Motor neuron (in vitro differentiated cells): ENCODE data around the gene SLC8A2. TPM values are rescaled to one million over a fixed set of nuclear protein-coding genes. Genes with fewer than 3 reads are reported as not detected.
"Not testable (repeated sequence)": the region's sequence is repeated elsewhere in the genome, so short reads cannot be mapped to it uniquely, and the experiment has no call there.

Source experiments
- ATAC-seq, 8 experiments: fragments of 200-7000 bp; cut with Tn5 transposase; replicated peaks in 6 of 8; 2 replicates each; pipeline ENCODE4 v1.8.0; 2021; ENCODE audit warnings: mild to moderate bottlenecking in 8 of 8, moderate library complexity in 8 of 8
- H3K27ac ChIP-seq, 2 donors: fragments of 250-450 bp; sonication (Bioruptor Pico); 2 replicates each; pipeline ENCODE4 v1.9.0; 2021; ENCODE audit warnings: antibody characterized with exemption in 2 of 2, mild to moderate bottlenecking in 2 of 2, moderate library complexity in 1 of 2
- H3K4me1 ChIP-seq, 2 donors: fragments of 250-450 bp; sonication (Bioruptor Pico); replicated peaks in 1 of 2; 2 replicates each; pipeline ENCODE4 v1.6.1; 2021; ENCODE audit warnings: antibody characterized with exemption in 2 of 2, mild to moderate bottlenecking in 2 of 2, moderate library complexity in 1 of 2
- H3K4me3 ChIP-seq, 5 donors: fragments of 250-450 bp; sonication (Bioruptor Pico); 2 replicates each; pipeline ENCODE4 v1.9.0; 2021; ENCODE audit warnings: antibody characterized with exemption in 5 of 5, mild to moderate bottlenecking in 5 of 5, moderate library complexity in 4 of 5
- WGBS, 10 experiments: fragments of 450-650 bp; shearing (Covaris generic); methylation state at CpG; one replicate each; pipeline ENCODE4 v1.0.0; 2022; 5-methylcytosine and 5-hydroxymethylcytosine counted together
- in situ Hi-C, 9 experiments: fragments of 400-800 bp; cut with MboI; loops; one replicate each; pipeline ENCODE4 v1.15.0; 2021; ENCODE audit warnings: low sequenced_read_pairs in 9 of 9, low pct_unique_long_range_greater_than_20kb in 2 of 9; ENCODE audit not compliant: unreplicated experiment in 9 of 9
- total RNA-seq, 8 experiments: library from RNA; unstranded; fragments of 300-600 nt; gene quantifications; 2 replicates each; pipeline versions ENCODE4 v1.2.3 to v1.2.4, GENCODE V29; 2022

The SLC8A2 gene
- total RNA-seq, 8 experiments from 2014 or later: 1.4 to 351 (median 9.7) TPM

GRCh38 chr19:47417746-47418691 is 53.7 kb downstream of the SLC8A2 start:
- peak in 2 of 8 experiments; percentile 17 to 20 for ATAC-seq
- peak overlapping the region in 1 of 2 donors; percentile 8 for H3K27ac ChIP-seq
- WGBS, 10 experiments: 0 to 41% (median 11%) methylated on average over 2 to 19 of the region's 34 CpGs; no CpG with 5 or more reads in 3 of the 10 experiments
- in situ Hi-C loops: loop anchor here in 2 of 9 experiments (25.0 kb wide), 1 partner anchor 131 kb away; no protein-coding TSS in a partner anchor
- H3K4me3 ChIP-seq: peak overlapping the region; percentile 83 to 100 (median 95)
- peaks cover 33 to 39% of the 10 kb centered on the region in 2 donors for H3K4me1 ChIP-seq

- ATAC-seq: no peak
- peaks cover 25 to 31% of the 10 kb centered on the region in 2 donors for H3K4me1 ChIP-seq
- WGBS, 10 experiments: 0 to 92% (median 40%) methylated on average over 1 to 9 of the region's 18 CpGs; no CpG with 5 or more reads in 3 of the 10 experiments
- H3K27ac ChIP-seq: no peak overlapping the region
- in situ Hi-C loops: loop anchor here in 2 of 9 experiments (25.0 kb wide), 1 partner anchor 130 kb away; no protein-coding TSS in a partner anchor
- peak overlapping the region; percentile 83 to 100 (median 95) for H3K4me3 ChIP-seq
Measured at GRCh38 chr19:47417107-47417745, 54.5 kb downstream of the SLC8A2 start.

- Histone ChIP-seq H3K27ac (no peak overlapping the region), H3K4me3 (no peak overlapping the region), H3K4me1 (peaks cover 24 to 28% of the 10 kb centered on the region in 2 donors)
- WGBS, 10 experiments: 64% methylated on average over 2 of the region's 12 CpGs; no CpG with 5 or more reads in 9 of the 10 experiments
- in situ Hi-C loops: loop anchor here in 2 of 9 experiments (25.0 kb wide), 1 partner anchor 129 kb away; no protein-coding TSS in a partner anchor
- ATAC-seq: no peak
Measured at GRCh38 chr19:47416643-47416985, 55.1 kb downstream of the SLC8A2 start.

- WGBS, 10 experiments: 80 to 100% (median 98%) methylated on average over 1 to 9 of the region's 21 CpGs; no CpG with 5 or more reads in 3 of the 10 experiments
Measured at GRCh38 chr19:47415953-47416642, 55.6 kb downstream of the SLC8A2 start.

GRCh38 chr19:47414469-47414868 is 57.2 kb downstream of the SLC8A2 start:
- peak in 7 of 8 experiments; percentile 7 to 71 (median 20) for ATAC-seq

More at GRCh38 chr19:47415953-47416642, 55.6 kb downstream of the SLC8A2 start:
- H3K4me3 ChIP-seq: no peak overlapping the region
- in situ Hi-C loops: loop anchor here in 2 of 9 experiments (25.0 kb wide), 1 partner anchor 129 kb away; no protein-coding TSS in a partner anchor
- H3K4me1 ChIP-seq: peaks cover 20 to 24% of the 10 kb centered on the region in 2 donors
- H3K27ac ChIP-seq: no peak overlapping the region
- no peak for ATAC-seq

GRCh38 chr19:47413941-47414340 is 57.8 kb downstream of the SLC8A2 start:
- H3K4me3 ChIP-seq: no peak overlapping the region
- in situ Hi-C loops: loop anchor here in 2 of 9 experiments (25.0 kb wide), 1 partner anchor 127 kb away; no protein-coding TSS in a partner anchor
- 98 to 100% (median 100%) methylated on average over 1 to 9 of the region's 16 CpGs; no CpG with 5 or more reads in 4 of the 10 experiments for WGBS, 10 experiments
- H3K4me1 ChIP-seq: peaks cover 8 to 11% of the 10 kb centered on the region in 2 donors
- ATAC-seq: no peak
- no peak overlapping the region for H3K27ac ChIP-seq

More at GRCh38 chr19:47414469-47414868, 57.2 kb downstream of the SLC8A2 start:
- no peak overlapping the region for H3K27ac ChIP-seq
- WGBS, 10 experiments: 38 to 90% (median 89%) methylated on average over 3 to 6 of the region's 21 CpGs; no CpG with 5 or more reads in 7 of the 10 experiments
- H3K4me3 ChIP-seq: no peak overlapping the region
- in situ Hi-C loops: loop anchor here in 2 of 9 experiments (25.0 kb wide), 1 partner anchor 127 kb away; no protein-coding TSS in a partner anchor
- peaks cover 8 to 12% of the 10 kb centered on the region in 2 donors for H3K4me1 ChIP-seq

GRCh38 chr19:47411696-47412095 is 60.0 kb downstream of the SLC8A2 start:
- not testable (repeated sequence) for ATAC-seq, H3K4me3 ChIP-seq, H3K27ac ChIP-seq
- 0 to 93% (median 72%) methylated on average over 1 to 6 of the region's 9 CpGs; no CpG with 5 or more reads in 1 of the 10 experiments for WGBS, 10 experiments
- H3K4me1 ChIP-seq: peaks cover 5 to 13% of the 10 kb centered on the region in 2 donors
- in situ Hi-C loops: loop anchor here in 2 of 9 experiments (25.0 kb wide), 1 partner anchor 124 kb away; no protein-coding TSS in a partner anchor

GRCh38 chr19:47411101-47411500 is 60.6 kb downstream of the SLC8A2 start:
- WGBS, 10 experiments: 66 to 83% (median 75%) methylated on average over 1 to 6 of the region's 8 CpGs; no CpG with 5 or more reads in 4 of the 10 experiments
- H3K4me3 ChIP-seq: no peak overlapping the region
- peak in 5 of 8 experiments; percentile 13 to 52 (median 23) for ATAC-seq

GRCh38 chr19:47408156-47408938 is 63.3 kb downstream of the SLC8A2 start:
- WGBS, 10 experiments: 61 to 100% (median 87%) methylated on average over 1 to 7 of the region's 14 CpGs
- in situ Hi-C loops: loop anchor here in 3 of 9 experiments (10.0 to 25.0 kb wide), 2 partner anchors 114 to 121 kb away; no protein-coding TSS in a partner anchor
- H3K27ac ChIP-seq: no peak overlapping the region
- peaks cover 5 to 13% of the 10 kb centered on the region in 2 donors for H3K4me1 ChIP-seq
- ATAC-seq: no peak
- H3K4me3 ChIP-seq: no peak overlapping the region

More at GRCh38 chr19:47411101-47411500, 60.6 kb downstream of the SLC8A2 start:
- in situ Hi-C loops: loop anchor here in 2 of 9 experiments (25.0 kb wide), 1 partner anchor 124 kb away; no protein-coding TSS in a partner anchor
- Histone ChIP-seq H3K27ac (no peak overlapping the region), H3K4me1 (peaks cover 5 to 13% of the 10 kb centered on the region in 2 donors)

GRCh38 chr19:47407417-47407774 is 64.3 kb downstream of the SLC8A2 start:
- Histone ChIP-seq H3K4me3 (no peak overlapping the region), H3K27ac (no peak overlapping the region), H3K4me1 (peaks cover 5 to 13% of the 10 kb centered on the region in 2 donors)
- no CpG with 5 or more reads among the region's 14 CpGs for WGBS, 10 experiments
- peak in 4 of 8 experiments; percentile 6 to 15 (median 8) for ATAC-seq
- in situ Hi-C loops: loop anchor here in 3 of 9 experiments (10.0 to 25.0 kb wide), 2 partner anchors 113 to 120 kb away; no protein-coding TSS in a partner anchor
